ENCODE results near the gene JPH3. TPM values are rescaled to one million over a fixed set of nuclear protein-coding genes. Genes with fewer than 3 reads are reported as not detected.

Gene JPH3
- total and polyA plus RNA-seq, 12 donors = 0.06 to 0.79 (median 0.10) TPM; not detected in 6

DNA sequence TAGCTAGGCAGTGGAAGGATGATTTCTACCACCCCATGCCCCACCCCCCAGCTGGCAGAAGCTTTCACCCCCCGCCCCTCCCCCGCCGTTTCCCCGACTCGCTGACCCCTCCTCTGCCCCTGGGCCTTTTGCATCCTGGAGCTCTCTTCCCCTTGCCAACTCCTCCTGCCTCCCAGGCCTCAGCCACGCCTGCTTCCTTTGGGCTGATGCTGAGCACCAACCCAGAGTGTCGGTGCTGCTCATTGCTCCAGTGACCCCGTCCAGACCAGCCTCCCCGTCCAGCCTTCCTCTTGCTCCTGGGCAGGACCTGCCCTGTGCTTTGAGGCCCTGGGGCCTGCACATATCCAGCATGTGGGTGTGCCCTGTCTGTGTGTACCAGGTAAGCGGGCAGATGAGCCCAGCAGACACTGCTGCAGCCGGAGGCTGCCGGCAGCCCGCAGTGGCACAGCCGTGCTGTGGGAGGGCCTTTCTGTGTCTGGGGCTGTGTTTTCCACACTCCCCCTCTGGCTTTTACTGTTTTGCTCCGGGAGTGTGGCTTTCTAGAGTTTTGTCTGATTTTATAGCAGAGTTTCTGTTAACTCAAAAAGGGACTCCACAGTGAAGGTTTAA lies 72.9 kb downstream of the JPH3 start:
- no peak overlapping the region for H3K27ac ChIP-seq
- intact Hi-C loops (cut with DNase I) = no loop called here
- 33 to 41% methylated on average over 15 of the region's 15 CpGs for WGBS, 2 donors
- no peaks in the 10 kb centered on the region for H3K9me3 ChIP-seq
- ATAC-seq = peak in 4 of 8 donors; percentile 11 to 52 (median 38)
- H3K4me1 ChIP-seq = no peaks in the 10 kb centered on the region
- no peaks in the 10 kb centered on the region for H3K36me3 ChIP-seq
- H3K27me3 ChIP-seq = peaks cover 0 to 22% (median 0%) of the 10 kb centered on the region in 7 donors
- no peak overlapping the region for H3K4me3 ChIP-seq
- TF ChIP-seq, protein P1, sequence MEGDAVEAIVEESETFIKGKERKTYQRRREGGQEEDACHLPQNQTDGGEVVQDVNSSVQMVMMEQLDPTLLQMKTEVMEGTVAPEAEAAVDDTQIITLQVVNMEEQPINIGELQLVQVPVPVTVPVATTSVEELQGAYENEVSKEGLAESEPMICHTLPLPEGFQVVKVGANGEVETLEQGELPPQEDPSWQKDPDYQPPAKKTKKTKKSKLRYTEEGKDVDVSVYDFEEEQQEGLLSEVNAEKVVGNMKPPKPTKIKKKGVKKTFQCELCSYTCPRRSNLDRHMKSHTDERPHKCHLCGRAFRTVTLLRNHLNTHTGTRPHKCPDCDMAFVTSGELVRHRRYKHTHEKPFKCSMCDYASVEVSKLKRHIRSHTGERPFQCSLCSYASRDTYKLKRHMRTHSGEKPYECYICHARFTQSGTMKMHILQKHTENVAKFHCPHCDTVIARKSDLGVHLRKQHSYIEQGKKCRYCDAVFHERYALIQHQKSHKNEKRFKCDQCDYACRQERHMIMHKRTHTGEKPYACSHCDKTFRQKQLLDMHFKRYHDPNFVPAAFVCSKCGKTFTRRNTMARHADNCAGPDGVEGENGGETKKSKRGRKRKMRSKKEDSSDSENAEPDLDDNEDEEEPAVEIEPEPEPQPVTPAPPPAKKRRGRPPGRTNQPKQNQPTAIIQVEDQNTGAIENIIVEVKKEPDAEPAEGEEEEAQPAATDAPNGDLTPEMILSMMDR (IDR thresholded peaks at IDR 0.05) = no peak
- no peak for DNase-seq

DNA sequence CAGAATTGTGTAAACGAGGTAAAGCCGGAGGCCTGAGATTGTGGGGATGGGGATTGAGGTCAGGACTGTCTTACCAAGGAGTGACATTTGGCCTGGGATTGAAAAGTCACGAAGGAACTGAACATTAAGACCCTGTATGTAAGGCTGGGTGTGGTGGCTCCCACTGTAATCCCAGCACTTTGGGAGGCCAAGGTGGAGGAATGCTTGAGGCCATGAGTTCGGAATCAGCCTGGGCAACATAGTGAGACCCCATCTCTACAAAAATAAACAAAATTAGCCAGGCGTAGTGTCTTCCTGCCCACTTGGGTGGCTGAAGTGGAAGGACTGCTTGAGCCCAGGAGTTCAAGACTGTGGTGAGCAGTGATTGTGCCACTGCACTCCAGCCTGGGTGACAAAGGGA lies 75.5 kb downstream of the JPH3 start:
- Histone ChIP-seq H3K4me3 (no peak overlapping the region), H3K27me3 (peaks cover 0 to 33% (median 7%) of the 10 kb centered on the region in 7 donors), H3K36me3 (no peaks in the 10 kb centered on the region), H3K9me3 (no peaks in the 10 kb centered on the region), H3K27ac (no peak overlapping the region), H3K4me1 (peaks cover 0 to 8% (median 0%) of the 10 kb centered on the region in 9 donors)
- DNase-seq (no peak), ATAC-seq (no peak)
- 82 to 90% methylated on average over 5 of the region's 5 CpGs for WGBS, 2 donors
- TF ChIP-seq, protein P1 (IDR thresholded peaks at IDR 0.05) = no peak
- intact Hi-C loops (cut with DNase I) = no loop called here

DNA sequence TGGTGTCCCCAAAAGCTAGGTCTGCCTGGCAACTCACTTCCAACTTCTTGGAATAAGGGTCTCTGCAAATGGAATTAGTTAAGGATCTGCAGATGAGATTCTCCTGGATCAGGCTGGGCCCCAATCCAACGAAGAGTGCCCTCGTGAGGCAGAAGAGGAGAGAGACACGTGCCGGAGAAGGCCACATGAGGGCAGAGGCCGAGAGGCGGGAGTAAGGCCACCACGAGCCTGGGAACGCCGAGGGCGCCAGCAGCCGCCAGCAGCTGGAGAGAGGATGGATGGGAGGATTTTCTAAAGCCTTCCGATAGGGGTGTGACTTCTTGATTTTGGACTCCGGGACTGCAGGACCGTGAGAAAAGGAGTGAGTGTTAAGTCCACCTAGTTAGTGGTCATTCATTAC lies 76.3 kb downstream of the JPH3 start:
- Histone ChIP-seq H3K27ac (no peak overlapping the region), H3K36me3 (no peaks in the 10 kb centered on the region), H3K4me1 (peaks cover 0 to 8% (median 0%) of the 10 kb centered on the region in 9 donors), H3K4me3 (no peak overlapping the region), H3K27me3 (peaks cover 0 to 39% (median 12%) of the 10 kb centered on the region in 7 donors), H3K9me3 (no peaks in the 10 kb centered on the region)
- no peak for ATAC-seq
- 40 to 54% methylated on average over 14 of the region's 14 CpGs for WGBS, 2 donors
- TF ChIP-seq, protein P1 (IDR thresholded peaks at IDR 0.05) = no peak
- intact Hi-C loops (cut with DNase I) = no loop called here
- DNase-seq = no peak

DNA sequence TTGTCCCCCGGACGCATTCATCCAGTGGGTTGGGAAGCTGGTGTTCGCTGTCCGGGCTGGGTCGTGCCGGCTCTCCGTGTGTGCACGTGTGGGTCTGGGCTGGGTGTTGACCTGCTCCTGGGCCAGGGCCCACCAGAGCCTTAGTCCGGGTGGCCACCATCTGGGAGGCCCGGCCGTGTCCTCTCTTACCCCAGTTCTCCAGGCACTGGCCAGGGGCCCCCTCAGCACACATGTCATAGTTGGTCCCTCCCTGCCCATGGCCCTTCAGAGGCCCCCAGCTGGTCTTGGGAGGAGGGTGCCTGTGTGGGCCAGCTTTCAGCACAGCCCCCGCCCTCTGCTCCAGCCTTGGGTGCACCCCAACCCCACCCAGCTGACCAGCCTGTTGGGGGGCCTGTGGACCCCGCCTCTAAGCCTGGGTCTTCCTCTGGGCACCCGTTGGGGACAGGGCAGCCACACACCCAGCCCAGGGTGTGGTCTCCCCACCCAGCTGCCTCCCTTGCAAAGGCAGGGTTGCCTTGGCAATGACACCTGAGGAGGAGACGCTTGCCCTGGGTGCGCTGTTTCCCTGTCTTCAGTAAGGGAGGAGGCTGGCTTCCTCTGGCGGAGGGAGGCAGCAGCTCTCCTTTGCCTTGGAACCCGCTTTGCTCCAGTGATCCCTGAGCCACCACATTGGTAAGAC lies 77.4 kb downstream of the JPH3 start:
- TF ChIP-seq, protein P1 (IDR thresholded peaks at IDR 0.05) = no peak
- 85 to 86% methylated on average over 18 of the region's 18 CpGs for WGBS, 2 donors
- intact Hi-C loops (cut with DNase I) = no loop called here
- Histone ChIP-seq H3K27ac (no peak overlapping the region), H3K4me1 (peaks cover 0 to 8% (median 0%) of the 10 kb centered on the region in 9 donors), H3K4me3 (no peak overlapping the region), H3K9me3 (no peaks in the 10 kb centered on the region), H3K36me3 (no peaks in the 10 kb centered on the region), H3K27me3 (peaks cover 0 to 49% (median 17%) of the 10 kb centered on the region in 7 donors)
- ATAC-seq (peak in 1 of 8 donors; percentile 20), DNase-seq (no peak)

Measured in heart right ventricle (tissue), 16 donors.